MM.1S (cell line): ENCODE results near the gene APOL3.
"Not testable (repeated sequence)": the region's sequence is repeated elsewhere in the genome, so short reads cannot be mapped to it uniquely, and the experiment has no call there.

Source experiments
- DNase-seq: peaks from one replicate; pipeline ENCODE4 v3.0.0-alpha.2; 2015
- H2AFZ ChIP-seq: fragments of 300-600 bp; sonication (generic); 2 replicates; pipeline ENCODE4 v1.6.0; 2016; ENCODE audit warnings: antibody characterized with exemption, low read length
- H3F3A ChIP-seq: fragments of 300-600 bp; sonication (generic); 2 replicates; pipeline ENCODE4 v1.6.1; 2016; ENCODE audit warnings: mild to moderate bottlenecking, antibody characterized with exemption, low read length, moderate library complexity, mixed read lengths; ENCODE audit not compliant: insufficient read depth
- H3K27ac ChIP-seq: fragments of 300-600 bp; sonication (generic); 2 replicates; pipeline ENCODE4 v1.5.1; 2016; ENCODE audit warnings: mild to moderate bottlenecking, low read length
- H3K27me3 ChIP-seq: fragments of 300-600 bp; sonication (generic); replicated peaks from 2 replicates; pipeline ENCODE4 v1.6.0; 2016; ENCODE audit warnings: low read length; ENCODE audit not compliant: insufficient read depth
- H3K36me3 ChIP-seq: fragments of 300-600 bp; sonication (generic); replicated peaks from 2 replicates; pipeline ENCODE4 v1.6.1; 2016; ENCODE audit warnings: mild to moderate bottlenecking, low read length, mixed read lengths; ENCODE audit not compliant: insufficient read depth
- H3K4me1 ChIP-seq: fragments of 300-600 bp; sonication (generic); 2 replicates; pipeline ENCODE4 v1.6.1; 2016; ENCODE audit warnings: low read length, mixed read lengths
- H3K4me2 ChIP-seq: fragments of 300-600 bp; sonication (generic); 2 replicates; pipeline ENCODE4 v1.6.0; 2016; ENCODE audit warnings: low read depth, low read length
- H3K4me3 ChIP-seq: fragments of 300-600 bp; sonication (generic); 2 replicates; pipeline ENCODE4 v1.5.1; 2016; ENCODE audit warnings: low read length, mixed read lengths
- H3K79me2 ChIP-seq: fragments of 300-600 bp; sonication (generic); 2 replicates; pipeline ENCODE4 v1.6.1; 2016; ENCODE audit warnings: mixed run types, low read length, mixed read lengths
- H3K9ac ChIP-seq: fragments of 300-600 bp; sonication (generic); 2 replicates; pipeline ENCODE4 v1.6.1; 2016; ENCODE audit warnings: low read length, mixed read lengths
- H3K9me2 ChIP-seq: fragments of 300-600 bp; sonication (generic); replicated peaks from 2 replicates; pipeline ENCODE4 v1.6.1; 2016; ENCODE audit warnings: mild to moderate bottlenecking, low read length, mixed read lengths; ENCODE audit not compliant: insufficient read depth
- H3K9me3 ChIP-seq: fragments of 300-600 bp; sonication (generic); replicated peaks from 2 replicates; pipeline ENCODE4 v1.6.1; 2016; ENCODE audit warnings: mild to moderate bottlenecking, low read length, mixed read lengths; ENCODE audit not compliant: insufficient read depth
- H4K20me1 ChIP-seq: fragments of 300-600 bp; sonication (generic); 2 replicates; pipeline ENCODE4 v1.6.1; 2016; ENCODE audit warnings: mild to moderate bottlenecking, low read length, moderate library complexity, mixed read lengths; ENCODE audit not compliant: insufficient read depth
- CTCF ChIP-seq: fragments of 300-600 bp; sonication (generic); IDR thresholded peaks from 2 replicates; pipeline ENCODE4 v1.5.1; 2016; ENCODE audit warnings: antibody characterized with exemption, low read length, mixed read lengths
- EZH2 ChIP-seq: fragments of 300-600 bp; sonication (generic); optimal IDR thresholded peaks from 2 replicates; pipeline ENCODE3; 2017; ENCODE audit warnings: low read depth, mild to moderate bottlenecking, antibody characterized with exemption, low read length, mixed read lengths
- EZH2phosphoT487 ChIP-seq: fragments of 300-600 bp; sonication (generic); IDR thresholded peaks from 2 replicates; pipeline ENCODE4 v1.6.1; 2018; ENCODE audit warnings: antibody characterized with exemption, low read length

APOL3 gene

GRCh38 chr22:36154423-36154945, 6.1 kb downstream of the APOL3 start:
- Histone ChIP-seq H3K4me2 (no peak overlapping the region), H3K4me1 (peaks cover 26% of the 10 kb centered on the region)

GRCh38 chr22:36153501-36154422, 6.8 kb downstream of the APOL3 start:
- no peaks in the 10 kb centered on the region for H3F3A ChIP-seq
- no peaks in the 10 kb centered on the region for H4K20me1 ChIP-seq
- no peak overlapping the region for H3K4me2 ChIP-seq
- DNase-seq: no peak
- no peak overlapping the region for H3K27ac ChIP-seq
- H3K9ac ChIP-seq: no peak overlapping the region
- no peaks in the 10 kb centered on the region for H3K9me2 ChIP-seq
- no peaks in the 10 kb centered on the region for H3K27me3 ChIP-seq
- no peaks in the 10 kb centered on the region for H3K9me3 ChIP-seq
- peaks cover 57% of the 10 kb centered on the region for H3K79me2 ChIP-seq
- no peak overlapping the region for H2AFZ ChIP-seq
- no peak for TF ChIP-seq CTCF
- no peak for TF ChIP-seq EZH2phosphoT487
- TF ChIP-seq EZH2: no peak
- H3K4me3 ChIP-seq: no peak overlapping the region
- no peaks in the 10 kb centered on the region for H3K36me3 ChIP-seq
- peaks cover 20% of the 10 kb centered on the region for H3K4me1 ChIP-seq

More at GRCh38 chr22:36154423-36154945, 6.1 kb downstream of the APOL3 start:
- Histone ChIP-seq H3F3A (peaks cover 4% of the 10 kb centered on the region), H3K4me3 (no peak overlapping the region), H3K36me3 (no peaks in the 10 kb centered on the region), H2AFZ (no peak overlapping the region), H3K9ac (no peak overlapping the region), H3K27ac (no peak overlapping the region), H4K20me1 (no peaks in the 10 kb centered on the region), H3K27me3 (no peaks in the 10 kb centered on the region), H3K9me2 (no peaks in the 10 kb centered on the region), H3K79me2 (peaks cover 65% of the 10 kb centered on the region), H3K9me3 (no peaks in the 10 kb centered on the region)
- no peak for DNase-seq
- TF ChIP-seq CTCF (no peak), EZH2phosphoT487 (no peak), EZH2 (no peak)

- not testable (repeated sequence) for H3K36me3 ChIP-seq
- 0 out of 2 replicates have a peak, but pooled peaks cover 12% of the 10 kb centered on the region for H3K4me1 ChIP-seq
Observed at GRCh38 chr22:36152821-36153220, 7.7 kb downstream of the APOL3 start.

GRCh38 chr22:36152088-36152487, 8.5 kb downstream of the APOL3 start:
- Histone ChIP-seq H3K9ac (no peak overlapping the region), H3K79me2 (peaks cover 41% of the 10 kb centered on the region), H3K27me3 (no peaks in the 10 kb centered on the region), H3K36me3 (no peaks in the 10 kb centered on the region), H4K20me1 (no peaks in the 10 kb centered on the region), H3K9me3 (no peaks in the 10 kb centered on the region), H3F3A (no peaks in the 10 kb centered on the region), H3K4me2 (no peak overlapping the region), H3K4me1 (0 out of 2 replicates have a peak, but pooled peaks cover 5% of the 10 kb centered on the region), H2AFZ (no peak overlapping the region), H3K27ac (no peak overlapping the region), H3K9me2 (no peaks in the 10 kb centered on the region), H3K4me3 (no peak overlapping the region)
- DNase-seq: no peak
- TF ChIP-seq EZH2phosphoT487: no peak
- TF ChIP-seq EZH2: no peak
- no peak for TF ChIP-seq CTCF

More at GRCh38 chr22:36152821-36153220, 7.7 kb downstream of the APOL3 start:
- not testable (repeated sequence) for H4K20me1 ChIP-seq, H3K27me3 ChIP-seq, H3K9me3 ChIP-seq, H3K9me2 ChIP-seq, H2AFZ ChIP-seq, H3K4me2 ChIP-seq, DNase-seq, H3K9ac ChIP-seq, H3K4me3 ChIP-seq, H3K27ac ChIP-seq, H3F3A ChIP-seq
- peaks cover 48% of the 10 kb centered on the region for H3K79me2 ChIP-seq
